NCI-H524 (cell line): ENCODE measurements around the gene ZNF827.
A peak's percentile ranks its signal among the peaks of the same experiment; 100 is the strongest.

Experiments used
- DNase-seq, 2 experiments: peaks; one replicate each; lab custom pipeline; 2025; lab: John Stamatoyannopoulos, UW

The ZNF827 gene

GRCh38 chr4:145933134-145933533, 5.5 kb downstream of the ZNF827 start:
- no peak for DNase-seq

- DNase-seq, result no peak
Observed at GRCh38 chr4:145931403-145931802, 7.2 kb downstream of the ZNF827 start.

GRCh38 chr4:145930592-145930991, 8.0 kb downstream of the ZNF827 start:
- DNase-seq, result no peak

GRCh38 chr4:145929415-145930178, 9.0 kb downstream of the ZNF827 start:
- DNase-seq, result no peak

GRCh38 chr4:145928748-145929147, 9.9 kb downstream of the ZNF827 start:
- DNase-seq, result no peak

- DNase-seq, result no peak
Observed at GRCh38 chr4:145927030-145927429, 11.6 kb downstream of the ZNF827 start.

GRCh38 chr4:145921231-145921630, 17.4 kb downstream of the ZNF827 start:
- peak in 1 of 2 experiments; percentile 22 for DNase-seq

- DNase-seq, result no peak
Observed at GRCh38 chr4:145920205-145920604, 18.4 kb downstream of the ZNF827 start.

GRCh38 chr4:145912376-145912775, 26.2 kb downstream of the ZNF827 start:
- DNase-seq, result no peak

GRCh38 chr4:145909773-145910172, 28.9 kb downstream of the ZNF827 start:
- DNase-seq, result no peak

- DNase-seq, result no peak
Observed at GRCh38 chr4:145909281-145909715, 29.3 kb downstream of the ZNF827 start.

- DNase-seq, result no peak
Observed at GRCh38 chr4:145907812-145908211, 30.8 kb downstream of the ZNF827 start.

- no peak for DNase-seq
Observed at GRCh38 chr4:145907390-145907789, 31.2 kb downstream of the ZNF827 start.

GRCh38 chr4:145904413-145905177, 34.0 kb downstream of the ZNF827 start:
- DNase-seq, result no peak

GRCh38 chr4:145902522-145902921, 36.1 kb downstream of the ZNF827 start:
- DNase-seq, result no peak

GRCh38 chr4:145899886-145900460, 38.6 kb downstream of the ZNF827 start:
- no peak for DNase-seq

GRCh38 chr4:145898926-145899531, 39.6 kb downstream of the ZNF827 start:
- no peak for DNase-seq

GRCh38 chr4:145898466-145898865, 40.2 kb downstream of the ZNF827 start:
- no peak for DNase-seq

GRCh38 chr4:145895056-145895455, 43.6 kb downstream of the ZNF827 start:
- DNase-seq, result no peak

- DNase-seq, result no peak
Observed at GRCh38 chr4:145891958-145892357, 46.7 kb downstream of the ZNF827 start.

GRCh38 chr4:145890689-145891088, 47.9 kb downstream of the ZNF827 start:
- DNase-seq, result no peak

- no peak for DNase-seq
Observed at GRCh38 chr4:145888393-145888792, 50.2 kb downstream of the ZNF827 start.
